HUES6 (cell line): Measurements from ENCODE around the gene SQSTM1.

ENCODE experiments used
- H3K27ac ChIP-seq: 2 replicates; pipeline ENCODE4 v1.7.0; 2013; ENCODE audit warnings: low read depth, mild to moderate bottlenecking, low read length, inconsistent platforms
- H3K27me3 ChIP-seq: 2 replicates; pipeline ENCODE4 v1.6.1; 2013; ENCODE audit warnings: low read length; ENCODE audit not compliant: control insufficient read depth, insufficient read depth
- H3K36me3 ChIP-seq: 2 replicates; pipeline ENCODE4 v1.6.1; 2013; ENCODE audit warnings: low read length; ENCODE audit not compliant: control insufficient read depth, insufficient read depth
- H3K4me1 ChIP-seq: 2 replicates; pipeline ENCODE4 v1.6.1; 2013; ENCODE audit warnings: low read length; ENCODE audit not compliant: control insufficient read depth, insufficient read depth
- H3K4me3 ChIP-seq: 2 replicates; pipeline ENCODE4 v1.5.1; 2013; ENCODE audit warnings: low read depth, low read length
- H3K9ac ChIP-seq: one replicate; pipeline ENCODE4 v1.6.1; 2013; ENCODE audit warnings: mild to moderate bottlenecking, low read length
- H3K9me3 ChIP-seq: 2 replicates; pipeline ENCODE4 v1.6.1; 2013; ENCODE audit warnings: low read depth, low read length; ENCODE audit not compliant: control insufficient read depth, insufficient read depth

Gene SQSTM1

GRCh38 chr5:179821298-179822058 is 773 bp downstream of the SQSTM1 start:
- Histone ChIP-seq H3K4me1 (peaks cover 34% of the 10 kb centered on the region), H3K9me3 (no peaks in the 10 kb centered on the region), H3K27me3 (no peaks in the 10 kb centered on the region), H3K9ac (peak overlapping the region; percentile 97), H3K4me3 (peak overlapping the region; percentile 80), H3K27ac (peak overlapping the region; percentile 85; the same call in 1 of the 2 replicates), H3K36me3 (peaks cover 46% of the 10 kb centered on the region)

DNA sequence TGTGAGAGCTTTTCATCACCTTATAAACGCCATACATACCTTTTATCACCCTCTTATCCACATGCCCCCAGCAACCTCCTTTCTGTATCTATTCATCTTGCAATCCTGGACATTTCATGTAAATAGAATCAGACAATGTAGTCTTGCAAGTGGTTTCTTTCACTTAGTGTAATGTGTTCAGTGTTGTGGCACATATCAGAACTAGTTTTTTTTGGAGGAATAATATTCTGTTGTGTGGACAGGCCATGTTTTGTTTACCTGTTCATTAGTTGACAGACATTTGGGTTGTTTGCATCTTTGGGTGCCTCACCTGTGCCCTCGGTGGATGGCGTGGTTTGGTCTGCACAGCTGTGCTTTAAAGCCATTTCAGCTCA is 1.3 kb downstream of the SQSTM1 start:
- H3K9me3 ChIP-seq: no peaks in the 10 kb centered on the region
- no peaks in the 10 kb centered on the region for H3K27me3 ChIP-seq
- H3K36me3 ChIP-seq: peaks cover 51% of the 10 kb centered on the region
- no peak overlapping the region for H3K9ac ChIP-seq
- peak overlapping the region; percentile 80 for H3K4me3 ChIP-seq
- H3K27ac ChIP-seq: no peak overlapping the region
- peaks cover 34% of the 10 kb centered on the region for H3K4me1 ChIP-seq

GRCh38 chr5:179822444-179822990 is 1.8 kb downstream of the SQSTM1 start:
- Histone ChIP-seq H3K27ac (no peak overlapping the region), H3K9ac (peak overlapping the region; percentile 26), H3K4me3 (peak overlapping the region; percentile 80), H3K36me3 (peaks cover 55% of the 10 kb centered on the region), H3K4me1 (peaks cover 36% of the 10 kb centered on the region), H3K9me3 (no peaks in the 10 kb centered on the region), H3K27me3 (no peaks in the 10 kb centered on the region)

DNA sequence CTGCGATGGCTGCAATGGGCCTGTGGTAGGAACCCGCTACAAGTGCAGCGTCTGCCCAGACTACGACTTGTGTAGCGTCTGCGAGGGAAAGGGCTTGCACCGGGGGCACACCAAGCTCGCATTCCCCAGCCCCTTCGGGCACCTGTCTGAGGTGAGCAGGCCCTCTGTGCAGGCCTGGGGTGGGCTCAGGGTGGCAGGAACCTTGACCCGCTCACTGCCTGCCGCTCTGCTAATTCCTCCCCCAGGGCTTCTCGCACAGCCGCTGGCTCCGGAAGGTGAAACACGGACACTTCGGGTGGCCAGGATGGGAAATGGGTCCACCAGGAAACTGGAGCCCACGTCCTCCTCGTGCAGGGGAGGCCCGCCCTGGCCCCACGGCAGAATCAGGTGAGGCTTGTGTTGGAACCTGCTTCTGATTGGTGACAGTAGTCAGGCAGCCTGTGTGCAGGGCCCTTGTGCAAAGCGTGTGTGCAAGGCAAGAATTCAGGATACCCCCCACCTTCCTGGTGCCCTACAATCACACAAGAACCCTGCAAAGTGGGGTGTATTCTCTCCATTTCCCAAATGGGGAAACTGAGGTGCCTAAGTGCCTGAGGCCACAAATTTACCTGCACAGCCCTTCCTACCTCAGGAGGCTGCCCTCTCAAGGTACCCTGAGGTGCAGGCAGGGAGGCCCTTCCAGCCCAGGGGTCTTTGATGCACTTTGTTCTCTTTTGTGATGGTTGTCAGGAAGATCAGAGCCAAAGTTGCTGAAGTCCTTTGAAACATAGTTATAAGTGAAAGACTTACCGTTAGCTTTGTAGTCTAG is 3.4 kb downstream of the SQSTM1 start:
- no peak overlapping the region for H3K27ac ChIP-seq
- H3K27me3 ChIP-seq: no peaks in the 10 kb centered on the region
- no peak overlapping the region for H3K9ac ChIP-seq
- H3K9me3 ChIP-seq: no peaks in the 10 kb centered on the region
- H3K36me3 ChIP-seq: peaks cover 70% of the 10 kb centered on the region
- peaks cover 38% of the 10 kb centered on the region for H3K4me1 ChIP-seq
- no peak overlapping the region for H3K4me3 ChIP-seq

DNA sequence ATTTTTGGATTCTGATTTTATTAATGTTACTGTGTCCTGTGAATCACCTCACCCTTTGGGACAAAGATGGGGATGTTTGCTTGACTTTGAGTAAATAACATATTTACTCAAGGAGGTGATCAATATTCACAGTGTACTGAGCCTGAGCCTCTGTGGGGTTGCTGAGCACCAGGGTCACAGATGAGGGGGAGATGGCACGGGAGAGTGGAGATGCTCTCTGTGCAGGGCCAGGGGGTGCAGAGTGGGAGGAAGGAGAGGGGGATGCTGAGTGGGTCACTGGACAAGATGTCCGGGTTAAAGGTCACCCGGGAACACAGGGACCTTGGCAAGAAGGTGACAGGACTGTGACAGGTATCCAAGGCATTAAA is 4.0 kb downstream of the SQSTM1 start:
- H3K27ac ChIP-seq: no peak overlapping the region
- no peak overlapping the region for H3K4me3 ChIP-seq
- peaks cover 38% of the 10 kb centered on the region for H3K4me1 ChIP-seq
- H3K9me3 ChIP-seq: no peaks in the 10 kb centered on the region
- H3K9ac ChIP-seq: no peak overlapping the region
- no peaks in the 10 kb centered on the region for H3K27me3 ChIP-seq
- peaks cover 76% of the 10 kb centered on the region for H3K36me3 ChIP-seq

DNA sequence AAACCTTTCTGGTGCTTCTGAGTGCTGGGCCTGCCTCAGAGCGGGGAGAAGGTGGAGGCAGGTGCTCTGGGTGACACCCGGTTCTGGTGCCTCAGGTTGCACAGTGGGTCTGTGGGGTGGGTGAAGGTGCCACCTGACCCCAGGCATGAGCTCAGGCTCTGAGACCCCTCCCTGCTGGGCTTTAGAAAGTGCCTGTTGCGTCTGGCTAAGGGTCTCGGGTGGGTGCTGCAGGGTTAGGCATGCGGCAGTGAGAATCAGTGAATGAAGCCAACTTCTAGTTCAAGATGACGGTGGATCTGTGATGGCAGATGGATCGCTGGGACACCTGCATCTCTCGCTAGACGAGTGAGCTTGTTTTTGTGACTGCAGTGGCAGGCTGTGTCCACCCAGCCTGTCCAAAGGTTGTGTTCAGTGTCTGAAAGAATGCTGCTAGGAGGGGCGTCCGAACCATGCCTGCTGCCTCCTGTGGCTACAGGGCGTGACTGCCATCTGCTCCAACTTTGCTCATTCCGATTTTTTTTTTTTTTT is 5.0 kb downstream of the SQSTM1 start:
- Histone ChIP-seq H3K27ac (no peak overlapping the region), H3K9ac (no peak overlapping the region), H3K36me3 (peaks cover 86% of the 10 kb centered on the region), H3K9me3 (no peaks in the 10 kb centered on the region), H3K4me1 (peaks cover 32% of the 10 kb centered on the region), H3K27me3 (no peaks in the 10 kb centered on the region), H3K4me3 (no peak overlapping the region)

DNA sequence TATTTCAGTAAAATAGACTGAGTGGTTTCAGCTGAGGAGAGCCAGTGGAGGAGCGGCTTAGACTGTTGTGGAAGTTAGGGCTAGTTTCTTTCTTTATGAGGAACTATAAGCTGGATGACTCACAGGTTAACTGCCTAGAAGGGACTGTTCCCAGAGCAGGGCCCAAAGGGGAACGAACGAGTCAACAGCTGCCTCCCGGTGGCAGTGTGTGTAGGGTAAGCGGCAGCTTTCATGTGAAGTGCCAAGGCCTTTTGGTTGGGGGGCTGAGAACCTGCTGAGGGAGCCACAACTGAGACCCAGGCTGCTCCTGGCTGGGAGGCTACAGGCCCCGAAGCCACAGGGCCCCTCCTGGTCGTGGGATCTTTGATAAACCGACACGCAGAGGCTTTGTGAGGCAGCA is 7.0 kb downstream of the SQSTM1 start:
- Histone ChIP-seq H3K27ac (no peak overlapping the region), H3K9ac (no peak overlapping the region), H3K36me3 (peaks cover 97% of the 10 kb centered on the region), H3K4me1 (peaks cover 23% of the 10 kb centered on the region), H3K4me3 (no peak overlapping the region), H3K9me3 (no peaks in the 10 kb centered on the region), H3K27me3 (no peaks in the 10 kb centered on the region)

DNA sequence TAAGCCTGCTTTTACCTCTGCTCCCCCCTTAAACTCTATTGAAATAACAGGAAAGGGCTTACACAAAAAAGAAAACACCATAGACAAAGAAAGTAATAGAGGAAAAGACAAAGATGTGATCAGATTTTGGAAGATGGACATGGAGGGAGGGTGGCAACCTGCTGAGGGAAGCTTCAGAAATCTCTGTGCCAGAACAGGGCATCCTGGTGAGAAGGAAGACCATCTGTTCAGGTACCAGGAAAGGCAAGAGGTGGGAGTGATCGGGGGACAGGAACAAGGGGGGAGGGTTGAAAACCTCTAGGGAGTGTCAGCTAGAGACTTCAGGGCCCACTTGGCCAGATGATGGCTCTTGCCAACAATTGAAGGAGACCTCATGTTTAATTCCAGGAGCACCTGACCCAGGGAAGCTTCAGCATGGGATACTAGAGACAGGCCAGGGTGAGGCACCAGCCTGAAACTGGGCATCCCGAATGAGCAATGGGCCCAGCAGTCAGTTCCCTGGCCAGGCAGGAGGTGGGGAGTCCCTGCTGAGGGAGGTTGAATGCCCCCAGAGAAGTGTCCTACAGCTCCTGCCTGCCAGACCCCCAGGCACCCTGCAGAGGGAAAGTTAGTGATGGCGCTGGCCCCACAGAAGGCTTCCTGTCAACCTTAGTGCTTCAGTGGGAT is 8.2 kb downstream of the SQSTM1 start:
- Histone ChIP-seq H3K4me1 (peaks cover 22% of the 10 kb centered on the region), H3K9ac (no peak overlapping the region), H3K9me3 (no peaks in the 10 kb centered on the region), H3K27me3 (no peaks in the 10 kb centered on the region), H3K4me3 (no peak overlapping the region), H3K27ac (no peak overlapping the region), H3K36me3 (peaks cover 97% of the 10 kb centered on the region)

GRCh38 chr5:179829732-179830435 is 9.2 kb downstream of the SQSTM1 start:
- Histone ChIP-seq H3K27me3 (no peaks in the 10 kb centered on the region), H3K4me1 (peaks cover 22% of the 10 kb centered on the region), H3K27ac (0 out of 2 replicates have a peak overlapping the region, but pooled peaks have one; percentile 3), H3K4me3 (no peak overlapping the region), H3K9ac (no peak overlapping the region), H3K9me3 (no peaks in the 10 kb centered on the region), H3K36me3 (peaks cover 91% of the 10 kb centered on the region)

- Histone ChIP-seq H3K9me3 (no peaks in the 10 kb centered on the region), H3K4me1 (peaks cover 22% of the 10 kb centered on the region), H3K4me3 (no peak overlapping the region), H3K27me3 (no peaks in the 10 kb centered on the region), H3K27ac (no peak overlapping the region), H3K9ac (no peak overlapping the region), H3K36me3 (peaks cover 86% of the 10 kb centered on the region)
Observed at GRCh38 chr5:179830818-179831468, 10.2 kb downstream of the SQSTM1 start.
